Astrocyte of the spinal cord (primary cell): Measurements from ENCODE around the gene EXOC7.

ENCODE experiments used
- DNase-seq: peaks from one replicate; pipeline ENCODE4 v3.0.0; 2011; ENCODE audit warnings: low read depth, low spot score
- H3K4me3 ChIP-seq: 2 replicates; pipeline ENCODE4 v1.5.1; 2011; ENCODE audit warnings: low read depth, mild to moderate bottlenecking, low read length, moderate library complexity
- CTCF ChIP-seq: IDR thresholded peaks from 2 replicates; pipeline ENCODE4 v1.5.1; 2012; ENCODE audit warnings: low read depth, mild to moderate bottlenecking, low read length, inconsistent platforms
- in situ Hi-C: cut with HindIII; loops from 2 replicates; pipeline ENCODE4 v1.10.0; 2017; ENCODE audit warnings: low sequenced_read_pairs

The EXOC7 gene

DNA sequence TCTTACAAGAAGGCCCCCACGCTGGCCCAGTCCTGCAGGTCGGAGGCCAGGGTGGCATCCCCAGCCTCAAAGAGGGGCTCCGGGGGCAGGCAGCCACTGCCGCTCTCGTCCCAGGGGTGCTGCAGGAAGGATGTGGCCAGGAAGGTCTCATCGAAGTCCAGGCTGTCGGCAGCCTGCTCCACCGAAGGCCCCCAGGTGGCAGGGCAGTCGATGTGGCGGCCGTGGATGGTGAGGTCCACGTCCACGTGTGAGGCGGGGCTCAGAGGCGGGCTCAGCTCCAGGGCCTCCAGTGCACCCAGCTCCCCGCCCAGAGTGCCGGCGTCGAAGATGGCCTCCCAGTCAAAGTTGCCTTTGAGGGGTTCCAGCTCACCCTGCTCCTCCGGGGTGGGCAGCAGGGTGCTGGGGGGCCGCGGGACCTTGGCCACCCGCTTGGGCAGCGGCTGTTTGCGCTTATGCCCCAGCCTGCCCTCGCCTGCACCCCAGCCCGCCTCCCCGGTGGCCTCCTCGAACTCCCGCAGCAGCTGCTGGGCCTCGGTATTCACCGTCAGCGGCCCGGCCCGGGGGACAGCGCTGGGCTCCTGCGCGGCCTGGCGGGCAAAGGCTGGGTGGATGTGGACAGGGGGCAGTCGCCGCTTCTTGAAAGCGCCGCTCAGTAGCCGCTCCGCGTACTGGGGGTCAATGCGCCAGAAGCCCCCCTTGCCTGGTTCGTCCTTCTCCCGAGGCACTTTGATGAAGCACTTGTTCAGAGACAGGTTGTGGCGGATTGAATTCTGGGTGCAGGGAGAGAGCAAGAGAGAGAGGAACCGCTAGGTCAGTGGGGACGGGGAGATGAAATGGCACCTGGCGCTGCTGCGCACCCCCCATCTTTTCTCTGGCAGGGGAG, 34.0 kb upstream of the EXOC7 start:
- in situ Hi-C loops: no loop called here
- no peak overlapping the region for H3K4me3 ChIP-seq
- TF ChIP-seq CTCF: no peak
- DNase-seq: no peak

DNA sequence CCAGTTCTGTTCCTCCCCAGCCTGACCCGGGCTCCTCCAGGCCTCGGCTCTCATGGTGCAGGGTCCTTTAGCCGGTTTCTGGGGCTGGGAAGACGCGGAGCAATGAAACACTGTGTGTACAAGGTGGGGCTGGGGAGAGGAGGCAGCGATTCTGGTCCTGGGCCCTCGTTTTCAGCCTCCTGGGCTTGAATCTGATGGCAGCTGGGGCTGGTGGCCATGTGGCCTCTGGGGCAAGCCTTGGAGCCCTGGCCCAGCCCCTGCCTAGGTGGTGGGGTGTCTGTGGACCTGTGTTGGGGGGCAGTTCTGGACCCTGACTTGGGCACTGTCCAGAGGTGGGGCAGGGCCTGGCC, 33.4 kb upstream of the EXOC7 start:
- TF ChIP-seq CTCF: no peak
- in situ Hi-C loops: no loop called here
- no peak overlapping the region for H3K4me3 ChIP-seq
- no peak for DNase-seq

GRCh38 chr17:76136276-76137000, 32.9 kb upstream of the EXOC7 start:
- DNase-seq: no peak
- no peak overlapping the region for H3K4me3 ChIP-seq
- in situ Hi-C loops: no loop called here
- TF ChIP-seq CTCF: no peak

DNA sequence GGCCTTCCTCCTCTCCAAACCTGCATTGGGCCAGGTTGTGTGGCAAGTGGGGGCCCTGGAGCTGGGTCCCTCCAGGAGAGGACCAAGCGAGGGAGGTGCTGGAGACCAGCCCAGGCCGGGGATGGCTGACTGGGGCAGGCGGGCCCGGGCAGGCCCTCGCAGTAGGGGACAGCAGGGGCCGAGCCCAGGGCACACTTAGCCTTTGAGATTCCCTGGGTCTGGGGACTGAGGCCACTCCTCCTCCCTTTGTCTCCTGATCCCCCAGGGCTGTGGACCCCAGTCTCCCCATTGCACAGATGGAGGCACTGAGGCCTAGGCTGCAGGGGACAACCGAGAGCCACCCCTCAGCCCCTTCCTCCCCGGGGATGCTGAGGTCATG, 32.2 kb upstream of the EXOC7 start:
- in situ Hi-C loops: no loop called here
- DNase-seq: no peak
- TF ChIP-seq CTCF: no peak
- H3K4me3 ChIP-seq: no peak overlapping the region

GRCh38 chr17:76134911-76135809, 31.6 kb upstream of the EXOC7 start:
- no peak overlapping the region for H3K4me3 ChIP-seq
- no peak for TF ChIP-seq CTCF
- in situ Hi-C loops: no loop called here
- DNase-seq: no peak

DNA sequence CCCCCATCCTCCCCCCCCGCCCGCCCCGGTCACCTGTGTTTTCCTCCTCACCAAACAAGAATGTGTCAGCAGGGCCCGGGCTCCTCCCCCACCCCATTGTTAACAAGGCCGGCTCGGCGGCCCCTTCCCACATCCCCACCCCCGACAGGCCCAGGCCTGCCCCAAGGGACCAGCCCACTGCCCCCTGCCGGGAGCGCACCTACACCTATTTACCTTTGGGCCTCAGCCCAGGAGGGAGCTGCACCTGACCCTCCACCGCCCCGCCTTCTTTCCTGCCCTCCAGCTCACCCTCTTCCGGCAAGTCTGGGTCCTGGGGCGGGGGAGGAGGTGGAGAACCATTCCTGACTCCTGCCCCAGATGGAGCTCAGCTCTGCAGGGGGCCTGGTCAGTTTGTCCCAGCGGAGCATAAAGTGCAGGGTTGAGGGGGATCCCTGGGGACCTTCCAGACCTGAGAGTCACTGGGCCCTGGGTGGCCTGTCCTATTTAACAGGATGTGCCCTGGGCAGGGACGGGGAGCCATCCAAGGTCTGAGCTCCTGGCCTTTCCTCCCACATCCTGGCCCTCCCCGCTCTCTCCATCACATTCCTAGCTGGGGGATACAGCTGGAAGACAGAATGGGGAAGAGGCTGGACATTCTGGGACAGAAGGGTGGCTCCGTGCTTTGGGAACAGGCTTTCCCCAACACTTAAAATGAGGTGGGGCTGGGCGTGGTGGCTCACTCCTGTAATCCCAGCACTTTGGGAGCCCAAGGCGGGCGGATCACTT, 29.2 kb upstream of the EXOC7 start:
- TF ChIP-seq CTCF: no peak
- DNase-seq: no peak
- in situ Hi-C loops: no loop called here
- H3K4me3 ChIP-seq: no peak overlapping the region
